Esophagus mucosa (tissue), 1 donor: Measurements from ENCODE around the gene PDGFA. TPM values are rescaled to one million over a fixed set of nuclear protein-coding genes. Genes with fewer than 3 reads are reported as not detected.
A peak's percentile ranks its signal among the peaks of the same experiment; 100 is the strongest.

ENCODE experiments used
- ATAC-seq: fragments of 200-7000 bp; cut with Tn5 transposase; one replicate; pipeline ENCODE4 v1.9.1; 2020
- total RNA-seq: library from RNA; stranded (reverse); gene quantifications from one replicate; pipeline ENCODE4 v1.2.4, GENCODE V29; 2023
- donor health status: DM: yes; HTN: yes; CAD: no.

PDGFA gene
- total RNA-seq, 1 donor from 2014 or later = 4.1 TPM

GRCh38 chr7:516606-517456 lies 2.8 kb downstream of the PDGFA start:
- peak; percentile 33 for ATAC-seq

GRCh38 chr7:516216-516605 lies 3.4 kb downstream of the PDGFA start:
- no peak for ATAC-seq

GRCh38 chr7:515628-516027 lies 4.0 kb downstream of the PDGFA start:
- ATAC-seq = no peak

- ATAC-seq = no peak
Measured at GRCh38 chr7:514651-515598, 4.7 kb downstream of the PDGFA start.

- ATAC-seq = no peak
Measured at GRCh38 chr7:514242-514641, 5.4 kb downstream of the PDGFA start.

GRCh38 chr7:513521-514166 lies 6.0 kb downstream of the PDGFA start:
- no peak for ATAC-seq

- ATAC-seq = no peak
Measured at GRCh38 chr7:512541-513311, 6.9 kb downstream of the PDGFA start.

- no peak for ATAC-seq
Measured at GRCh38 chr7:512146-512510, 7.5 kb downstream of the PDGFA start.

GRCh38 chr7:511476-512145 lies 8.0 kb downstream of the PDGFA start:
- ATAC-seq = peak; percentile 59

- no peak for ATAC-seq
Measured at GRCh38 chr7:510782-511281, 8.8 kb downstream of the PDGFA start.

GRCh38 chr7:510131-510481 lies 9.5 kb downstream of the PDGFA start:
- ATAC-seq = no peak

GRCh38 chr7:509426-510130 lies 10.1 kb downstream of the PDGFA start:
- ATAC-seq = no peak

- ATAC-seq = no peak
Measured at GRCh38 chr7:508461-509170, 11.0 kb downstream of the PDGFA start.

- ATAC-seq = no peak
Measured at GRCh38 chr7:507623-508300, 11.9 kb downstream of the PDGFA start.

- no peak for ATAC-seq
Measured at GRCh38 chr7:506921-507622, 12.6 kb downstream of the PDGFA start.

- no peak for ATAC-seq
Measured at GRCh38 chr7:506391-506831, 13.2 kb downstream of the PDGFA start.

- no peak for ATAC-seq
Measured at GRCh38 chr7:505171-505570, 14.5 kb downstream of the PDGFA start.

GRCh38 chr7:504221-505111 lies 15.2 kb downstream of the PDGFA start:
- no peak for ATAC-seq
